Measurements from ENCODE around the gene FBLN2. TPM values are rescaled to one million over a fixed set of nuclear protein-coding genes. Genes with fewer than 3 reads are reported as not detected.

The FBLN2 gene
- total RNA-seq, 1 donor from 2014 or later, result 32.9 TPM

- Histone ChIP-seq H3K27me3 (no peaks in the 10 kb centered on the region), H3K9me3 (no peaks in the 10 kb centered on the region), H3K4me1 (no peaks in the 10 kb centered on the region), H3K27ac (no peak overlapping the region), H3K36me3 (no peaks in the 10 kb centered on the region), H3K4me3 (no peak overlapping the region)
- no peak for ATAC-seq
- TF ChIP-seq CTCF (IDR thresholded peaks at IDR 0.05), result no peak
- DNase-seq, result no peak
- intact Hi-C loops (cut with DNase I), result no loop called here
These were observed 32.9 kb upstream of the FBLN2 start for GRCh38 chr3:13515786-13516759.

- ATAC-seq, result no peak
- H3K27ac ChIP-seq, result no peak overlapping the region
These were observed 32.2 kb upstream of the FBLN2 start for GRCh38 chr3:13516760-13517135.

GRCh38 chr3:13517253-13517977, 31.5 kb upstream of the FBLN2 start:
- TF ChIP-seq CTCF (IDR thresholded peaks at IDR 0.05), result no peak
- no peaks in the 10 kb centered on the region for H3K9me3 ChIP-seq
- H3K4me3 ChIP-seq, result no peak overlapping the region
- no peak overlapping the region for H3K27ac ChIP-seq
- H3K27me3 ChIP-seq, result no peaks in the 10 kb centered on the region
- intact Hi-C loops (cut with DNase I), result no loop called here
- H3K4me1 ChIP-seq, result no peaks in the 10 kb centered on the region
- ATAC-seq, result peak; percentile 12
- DNase-seq, result no peak
- no peaks in the 10 kb centered on the region for H3K36me3 ChIP-seq

More at GRCh38 chr3:13516760-13517135, 32.2 kb upstream of the FBLN2 start:
- intact Hi-C loops (cut with DNase I), result no loop called here
- no peak for TF ChIP-seq CTCF (IDR thresholded peaks at IDR 0.05)
- Histone ChIP-seq H3K36me3 (no peaks in the 10 kb centered on the region), H3K9me3 (no peaks in the 10 kb centered on the region), H3K27me3 (no peaks in the 10 kb centered on the region), H3K4me3 (no peak overlapping the region), H3K4me1 (no peaks in the 10 kb centered on the region)
- no peak for DNase-seq

GRCh38 chr3:13518516-13518953, 30.4 kb upstream of the FBLN2 start:
- no peaks in the 10 kb centered on the region for H3K36me3 ChIP-seq
- H3K9me3 ChIP-seq, result no peaks in the 10 kb centered on the region
- TF ChIP-seq CTCF (IDR thresholded peaks at IDR 0.05), result no peak
- ATAC-seq, result no peak
- H3K27me3 ChIP-seq, result no peaks in the 10 kb centered on the region
- no peak for DNase-seq
- intact Hi-C loops (cut with DNase I), result no loop called here
- no peak overlapping the region for H3K27ac ChIP-seq
- H3K4me3 ChIP-seq, result no peak overlapping the region
- H3K4me1 ChIP-seq, result no peaks in the 10 kb centered on the region

GRCh38 chr3:13519006-13519791, 29.7 kb upstream of the FBLN2 start:
- Histone ChIP-seq H3K27ac (no peak overlapping the region), H3K4me3 (no peak overlapping the region), H3K4me1 (no peaks in the 10 kb centered on the region), H3K27me3 (no peaks in the 10 kb centered on the region), H3K36me3 (no peaks in the 10 kb centered on the region), H3K9me3 (no peaks in the 10 kb centered on the region)
- intact Hi-C loops (cut with DNase I), result no loop called here
- DNase-seq (no peak), ATAC-seq (no peak)
- no peak for TF ChIP-seq CTCF (IDR thresholded peaks at IDR 0.05)

Measured in upper lobe of right lung (tissue), 1 donor.